Endodermal cell (in vitro differentiated cells): Measurements from ENCODE around the gene ATF4. TPM values are rescaled to one million over a fixed set of nuclear protein-coding genes. Genes with fewer than 3 reads are reported as not detected.

ENCODE experiments used
- DNase-seq: peaks from one replicate; pipeline ENCODE4 v3.0.0-alpha.2; 2017
- H3K27ac ChIP-seq: 2 replicates; pipeline ENCODE4 v1.5.1; 2013; ENCODE audit warnings: mild to moderate bottlenecking, low read depth, low read length, moderate library complexity
- H3K27me3 ChIP-seq: 2 replicates; pipeline ENCODE4 v1.6.1; 2013; ENCODE audit warnings: mild to moderate bottlenecking, low read length, moderate library complexity; ENCODE audit not compliant: insufficient read depth, control insufficient read depth, poor library complexity, severe bottlenecking
- H3K36me3 ChIP-seq: 2 replicates; pipeline ENCODE4 v1.7.0; 2013; ENCODE audit warnings: mild to moderate bottlenecking, low read length, moderate library complexity; ENCODE audit not compliant: control insufficient read depth, insufficient read depth
- H3K4me1 ChIP-seq: one replicate; pipeline ENCODE4 v1.7.0; 2013; ENCODE audit warnings: low read length; ENCODE audit not compliant: control insufficient read depth, insufficient read depth
- H3K4me3 ChIP-seq: 2 replicates; pipeline ENCODE4 v1.5.1; 2013; ENCODE audit warnings: mild to moderate bottlenecking, low read length, moderate library complexity
- H3K9ac ChIP-seq: 2 replicates; pipeline ENCODE4 v1.6.1; 2013; ENCODE audit warnings: mild to moderate bottlenecking, low read length, moderate library complexity; ENCODE audit not compliant: poor library complexity, severe bottlenecking; ENCODE audit errors: extremely low read depth
- H3K9me3 ChIP-seq: 2 replicates; pipeline ENCODE4 v1.6.1; 2013; ENCODE audit warnings: mild to moderate bottlenecking, low read length, moderate library complexity; ENCODE audit not compliant: control insufficient read depth
- H3K27ac Mint-ChIP-seq: 2 replicates; pipeline ENCODE4 v1.8.0; 2020; ENCODE audit warnings: mixed read lengths
- H3K27me3 Mint-ChIP-seq: 2 replicates; pipeline ENCODE4 v1.8.0; 2021; ENCODE audit warnings: mild to moderate bottlenecking, mixed read lengths; ENCODE audit not compliant: insufficient read depth
- H3K36me3 Mint-ChIP-seq: 2 replicates; pipeline ENCODE4 v1.8.0; 2020; ENCODE audit warnings: low read depth, mixed read lengths
- H3K4me1 Mint-ChIP-seq: 2 replicates; pipeline ENCODE4 v1.8.0; 2020; ENCODE audit warnings: mixed read lengths
- H3K4me3 Mint-ChIP-seq: 2 replicates; pipeline ENCODE4 v1.8.0; 2020; ENCODE audit warnings: mild to moderate bottlenecking, moderate library complexity, mixed read lengths
- H3K9me3 Mint-ChIP-seq: 2 replicates; pipeline ENCODE4 v1.8.0; 2020; ENCODE audit warnings: mild to moderate bottlenecking, mixed read lengths
- CTCF ChIP-seq: fragments of 200-600 bp; sonication (generic); conservative IDR thresholded peaks from 2 replicates; pipeline ENCODE4 v1.5.0; 2021; ENCODE audit warnings: antibody characterized with exemption, mild to moderate bottlenecking
- WGBS, 2 experiments: methylation state at CpG; one replicate each; pipeline versions ENCODE4 v1.1.5 to v1.1.7; 2013; ENCODE audit warnings: missing lambda C conversion rate in 2 of 2, mixed read lengths in 1 of 2; ENCODE audit not compliant: insufficient coverage in 1 of 2, insufficient read length in 1 of 2; 5-methylcytosine and 5-hydroxymethylcytosine counted together
- total RNA-seq, 2 donors: library from RNA; stranded (reverse); fragmentation: NEBNext Ultra II Directional in 1 of 2; extraction: Animal tissue kit (Norgen Biotek cat#: 25700) in 1 of 2; gene quantifications; 2 replicates in 1 of 2; 3 replicates in 1 of 2; pipeline ENCODE4 v1.2.1, GENCODE V29; 2021

Gene ATF4
- total RNA-seq, 2 donors from 2014 or later: 335 to 341 TPM

DNA sequence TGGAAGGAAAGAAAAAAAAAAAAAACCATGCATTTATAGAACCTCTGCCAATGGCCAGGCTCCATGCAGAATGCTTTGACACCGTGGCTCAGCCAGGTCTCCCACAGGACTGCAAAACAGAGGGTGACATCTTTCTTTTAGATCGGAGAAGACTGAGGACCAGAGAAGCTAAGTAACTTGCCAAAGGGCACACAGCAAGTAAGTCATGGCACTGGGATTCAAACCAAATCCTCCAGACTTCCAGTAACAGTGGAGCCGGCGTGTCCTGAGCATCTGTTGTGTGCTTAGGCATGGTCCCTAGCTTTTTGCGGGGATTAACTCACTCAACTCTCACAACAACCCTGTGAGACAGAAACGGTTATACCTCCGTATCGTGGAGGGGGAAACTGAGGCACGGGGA is 42.8 kb upstream of the ATF4 start:
- no peak for DNase-seq
- H3K27me3 Mint-ChIP-seq: no peaks in the 10 kb centered on the region
- Histone ChIP-seq H3K27me3 (no peaks in the 10 kb centered on the region), H3K4me3 (no peak overlapping the region), H3K27ac (no peak overlapping the region), H3K9ac (no peak overlapping the region), H3K36me3 (no peaks in the 10 kb centered on the region), H3K4me1 (peaks cover 18% of the 10 kb centered on the region), H3K9me3 (no peaks in the 10 kb centered on the region)
- WGBS, 2 experiments: 87 to 89% methylated on average over 6 to 9 of the region's 9 CpGs
- TF ChIP-seq CTCF: no peak
- no peaks in the 10 kb centered on the region for H3K36me3 Mint-ChIP-seq
- H3K27ac Mint-ChIP-seq: no peak overlapping the region
- no peaks in the 10 kb centered on the region for H3K9me3 Mint-ChIP-seq
- H3K4me3 Mint-ChIP-seq: no peak overlapping the region
- peaks cover 13% of the 10 kb centered on the region for H3K4me1 Mint-ChIP-seq

DNA sequence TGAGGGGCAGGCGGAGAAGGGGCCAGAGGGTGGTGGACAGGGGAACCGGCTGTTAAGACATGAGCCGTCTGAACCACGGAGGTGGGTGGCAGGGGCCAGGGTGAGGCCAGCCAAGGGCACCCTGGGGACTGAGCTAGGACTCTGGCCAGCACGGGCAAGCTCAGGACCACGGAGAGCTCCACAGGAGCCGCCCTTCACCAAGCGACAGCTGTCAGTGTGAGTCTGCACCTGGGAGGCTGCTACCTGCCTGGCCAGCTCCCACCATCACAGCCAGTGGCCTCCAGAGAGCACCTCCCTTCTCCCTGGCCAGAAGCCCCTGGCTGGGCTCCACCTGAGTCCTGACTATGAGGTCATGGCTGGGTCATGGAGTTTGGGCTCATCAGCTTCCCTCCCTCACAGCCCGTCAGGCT is 41.9 kb upstream of the ATF4 start:
- no peak overlapping the region for H3K9ac ChIP-seq
- DNase-seq: peak; percentile 92

GRCh38 chr22:39479254-39479653 is 41.1 kb upstream of the ATF4 start:
- Histone ChIP-seq H3K4me3 (no peak overlapping the region), H3K36me3 (no peaks in the 10 kb centered on the region), H3K9ac (no peak overlapping the region), H3K27ac (no peak overlapping the region), H3K4me1 (peaks cover 5% of the 10 kb centered on the region), H3K27me3 (no peaks in the 10 kb centered on the region), H3K9me3 (no peaks in the 10 kb centered on the region)
- 77 to 100% methylated on average over 2 to 3 of the region's 3 CpGs for WGBS, 2 experiments
- Mint-ChIP-seq H3K27me3 (peaks cover 4% of the 10 kb centered on the region), H3K27ac (no peak overlapping the region), H3K36me3 (no peaks in the 10 kb centered on the region), H3K9me3 (no peaks in the 10 kb centered on the region), H3K4me3 (no peak overlapping the region), H3K4me1 (peaks cover 4% of the 10 kb centered on the region)
- DNase-seq: no peak
- no peak for TF ChIP-seq CTCF

More for the DNA sequence above, 41.9 kb upstream of the ATF4 start:
- Mint-ChIP-seq H3K9me3 (no peaks in the 10 kb centered on the region), H3K27me3 (no peaks in the 10 kb centered on the region), H3K36me3 (no peaks in the 10 kb centered on the region), H3K27ac (no peak overlapping the region), H3K4me3 (no peak overlapping the region), H3K4me1 (peaks cover 4% of the 10 kb centered on the region)
- H3K9me3 ChIP-seq: no peaks in the 10 kb centered on the region
- TF ChIP-seq CTCF: no peak
- no peak overlapping the region for H3K4me3 ChIP-seq
- H3K4me1 ChIP-seq: peaks cover 9% of the 10 kb centered on the region
- WGBS, 2 experiments: 43 to 49% methylated on average over 6 to 9 of the region's 9 CpGs
- no peaks in the 10 kb centered on the region for H3K36me3 ChIP-seq
- H3K27me3 ChIP-seq: no peaks in the 10 kb centered on the region
- no peak overlapping the region for H3K27ac ChIP-seq
